HG03135 (cell line): Measurements from ENCODE around the gene MORN5.

Source experiments
- ATAC-seq: cut with Tn5 transposase; IDR thresholded peaks from one replicate; pipeline ENCODE4 v1.9.1; 2021; ENCODE audit warnings: mild to moderate bottlenecking, moderate library complexity; ENCODE audit not compliant: unreplicated experiment

The MORN5 gene

GRCh38 chr9:122143296-122143695 lies 16.4 kb upstream of the MORN5 start:
- no peak for ATAC-seq

GRCh38 chr9:122143876-122144405 lies 15.8 kb upstream of the MORN5 start:
- no peak for ATAC-seq

GRCh38 chr9:122144836-122145591 lies 14.7 kb upstream of the MORN5 start:
- no peak for ATAC-seq

- ATAC-seq = no peak
Observed at GRCh38 chr9:122145592-122145863, 14.2 kb upstream of the MORN5 start.

- no peak for ATAC-seq
Observed at GRCh38 chr9:122151267-122151828, 8.4 kb upstream of the MORN5 start.

GRCh38 chr9:122155796-122156195 lies 3.9 kb upstream of the MORN5 start:
- no peak for ATAC-seq

- no peak for ATAC-seq
Observed at GRCh38 chr9:122158202-122158601, 1.5 kb upstream of the MORN5 start.

- ATAC-seq = no peak
Observed at GRCh38 chr9:122159925-122160246, 178 bp downstream of the MORN5 start.

GRCh38 chr9:122162415-122162814 lies 2.7 kb downstream of the MORN5 start:
- no peak for ATAC-seq

GRCh38 chr9:122164286-122164685 lies 4.6 kb downstream of the MORN5 start:
- no peak for ATAC-seq

- no peak for ATAC-seq
Observed at GRCh38 chr9:122168356-122168755, 8.6 kb downstream of the MORN5 start.

GRCh38 chr9:122172131-122172530 lies 12.4 kb downstream of the MORN5 start:
- no peak for ATAC-seq

- ATAC-seq = no peak
Observed at GRCh38 chr9:122173670-122174069, 14.0 kb downstream of the MORN5 start.

GRCh38 chr9:122176916-122177315 lies 17.2 kb downstream of the MORN5 start:
- ATAC-seq = no peak

- no peak for ATAC-seq
Observed at GRCh38 chr9:122179054-122179689, 19.5 kb downstream of the MORN5 start.

- no peak for ATAC-seq
Observed at GRCh38 chr9:122179690-122180074, 20.0 kb downstream of the MORN5 start.

- ATAC-seq = no peak
Observed at GRCh38 chr9:122180633-122181032, 20.9 kb downstream of the MORN5 start.

GRCh38 chr9:122183501-122183900 lies 23.8 kb downstream of the MORN5 start:
- no peak for ATAC-seq

- no peak for ATAC-seq
Observed at GRCh38 chr9:122184551-122184950, 24.8 kb downstream of the MORN5 start.

GRCh38 chr9:122186301-122186700 lies 26.6 kb downstream of the MORN5 start:
- no peak for ATAC-seq

GRCh38 chr9:122186777-122187470 lies 27.2 kb downstream of the MORN5 start:
- no peak for ATAC-seq

- ATAC-seq = no peak
Observed at GRCh38 chr9:122188369-122188768, 28.7 kb downstream of the MORN5 start.
